GM12878 (cell line): ENCODE data around the gene ISLR. TPM values are rescaled to one million over a fixed set of nuclear protein-coding genes. Genes with fewer than 3 reads are reported as not detected.

Source experiments
- ASH2L ChIP-seq: fragments of 300-600, 200-600 bp; sonication (generic); IDR thresholded peaks from 2 replicates; pipeline ENCODE4 v1.6.1; 2017; ENCODE audit warnings: low read depth, mild to moderate bottlenecking, borderline replicate concordance
- ATF7 ChIP-seq: fragments of 450-650 bp; IDR thresholded peaks from 2 replicates; pipeline ENCODE4 v1.6.1; 2016; ENCODE audit warnings: low read depth, mild to moderate bottlenecking
- EP300 ChIP-seq, 2 experiments: fragments of 150-350 bp in 1 of 2; IDR thresholded peaks; 2 replicates each; pipeline ENCODE4 v1.6.1; 2011 to 2012; ENCODE audit warnings: low read depth in 2 of 2, low read length in 2 of 2, borderline replicate concordance in 1 of 2, improper control_type of control experiment in 1 of 2, inconsistent platforms in 1 of 2; ENCODE audit not compliant: control insufficient read depth in 1 of 2
- EZH2 ChIP-seq: IDR thresholded peaks from 2 replicates; pipeline ENCODE4 v1.6.1; 2012; ENCODE audit warnings: low read depth, mild to moderate bottlenecking, control low read depth, inconsistent platforms, low read length, borderline replicate concordance; ENCODE audit not compliant: control insufficient read depth
- JUNB ChIP-seq: IDR thresholded peaks from 2 replicates; pipeline ENCODE4 v1.6.1; 2016; ENCODE audit warnings: antibody characterized with exemption, mild to moderate bottlenecking
- MEF2A ChIP-seq: IDR thresholded peaks from 2 replicates; pipeline ENCODE4 v1.6.1; 2011; ENCODE audit warnings: low read depth, mild to moderate bottlenecking, low read length, moderate library complexity; ENCODE audit not compliant: insufficient read depth
- MEF2B ChIP-seq: fragments of 450-650 bp; IDR thresholded peaks from 2 replicates; pipeline ENCODE4 v1.6.1; 2018; ENCODE audit warnings: mild to moderate bottlenecking, moderate library complexity; ENCODE audit not compliant: partially characterized antibody, poor library complexity, severe bottlenecking
- PML ChIP-seq: IDR thresholded peaks from 2 replicates; pipeline ENCODE4 v1.6.1; 2012; ENCODE audit warnings: low read length, inconsistent platforms
- RUNX3 ChIP-seq: IDR thresholded peaks from 2 replicates; pipeline ENCODE4 v1.6.1; 2012; ENCODE audit warnings: low read length, inconsistent platforms
- TCF7 ChIP-seq: IDR thresholded peaks from 2 replicates; pipeline ENCODE4 v1.6.1; 2014; ENCODE audit warnings: antibody characterized with exemption, borderline replicate concordance
- polyA plus RNA-seq, 11 experiments: library from polyadenylated mRNA; depleted of rRNA in 4 of 11; unstranded in 6 of 11; stranded (reverse) in 5 of 11; fragments of >200 nt; fragmentation: Nextera tagmentation in 4 of 11; fragmentation: Illumina TruSeq in 1 of 11; extraction: Ambion mirVana in 4 of 11; extraction: Trizol in 1 of 11; gene quantifications; 1 replicate in 1 of 11; 2 replicates in 10 of 11; pipeline versions ENCODE4 v1.2.1 to v1.2.3, GENCODE V29; 2011 to 2016; ENCODE audit warnings: inconsistent platforms in 2 of 11, missing spikeins in 2 of 11, low read depth in 1 of 11
- total RNA-seq, 4 experiments: library from RNA; depleted of rRNA in 3 of 4; stranded (reverse); fragments of >200 nt in 3 of 4; fragmentation: Illumina TruSeq in 1 of 4; extraction: Trizol in 1 of 4; gene quantifications; 2 replicates each; pipeline versions ENCODE4 v1.2.1 to v1.2.3, GENCODE V29; 2013 to 2021
- TF ChIP-seq, protein P1 (sequence below): fragments of 450-650 bp; IDR thresholded peaks from 2 replicates; pipeline ENCODE4 v1.6.1; 2017; ENCODE audit warnings: mild to moderate bottlenecking, low read depth, inconsistent platforms; ENCODE audit not compliant: poor library complexity, severe bottlenecking
- TF ChIP-seq, protein P2 (sequence below): IDR thresholded peaks from 2 replicates; pipeline ENCODE4 v1.6.1; 2012; ENCODE audit warnings: low read length, inconsistent platforms
- TF ChIP-seq, protein P3 (sequence below): fragments of 450-650 bp; IDR thresholded peaks from 2 replicates; pipeline ENCODE4 v1.6.1; 2016; ENCODE audit warnings: mild to moderate bottlenecking

ISLR gene
- total and polyA plus RNA-seq, 10 of the 15 experiments (the other 5 are each of a cell fraction or from before 2014, with no cell fraction given) = 0.03 to 1.8 (median 0.54) TPM

DNA sequence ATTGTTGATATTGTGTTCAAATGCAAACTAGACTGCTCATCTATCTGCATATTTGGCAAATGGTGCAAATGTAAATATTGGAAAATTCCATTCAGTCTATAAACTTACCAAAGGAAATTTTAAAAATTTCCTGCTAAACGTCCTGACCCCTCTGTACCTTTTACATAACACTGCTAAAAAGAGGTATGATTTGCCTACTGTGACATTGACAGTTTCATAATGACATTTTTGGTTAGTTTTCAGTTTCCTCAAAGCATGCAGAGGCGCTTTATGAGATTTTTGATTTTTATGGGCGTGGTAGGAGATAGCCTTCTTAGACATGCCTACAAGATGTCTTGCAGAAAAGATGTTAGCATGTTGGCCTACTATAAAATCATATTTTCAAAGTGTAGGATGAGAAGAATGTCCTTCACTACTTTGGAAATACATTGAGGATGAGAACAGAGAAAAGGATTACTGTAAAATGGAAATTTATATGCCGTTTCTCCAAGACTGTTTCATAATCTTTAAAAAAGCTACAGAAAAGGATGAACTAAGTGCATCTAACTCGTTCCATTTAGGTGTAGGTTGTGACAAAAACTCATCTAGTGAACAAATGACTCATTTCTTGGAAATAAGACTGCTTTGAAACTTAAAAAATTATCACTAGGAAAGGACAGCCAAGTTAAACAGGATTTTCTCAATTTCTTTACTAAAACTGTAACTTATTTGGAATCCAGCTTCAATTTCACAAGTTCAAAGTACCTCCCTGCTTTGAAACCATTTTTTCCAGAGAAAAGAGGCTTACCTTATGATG, 14.5 kb upstream of the ISLR start (continued):
- TF ChIP-seq ATF7 (peak; percentile 26; the same call in 1 of the 2 replicates), RUNX3 (peak; percentile 85), EZH2 (no peak), EP300 (IDR thresholded peaks at IDR 0.05; ENCODE audit: borderline replicate concordance in 1 of 2, control insufficient read depth in 1 of 2, low read depth in 2 of 2, low read length in 2 of 2) (0 out of 4 replicates have a peak, but pooled peaks of 1 of the 2 experiments have one; percentile 20), ASH2L (no peak), JUNB (peak; percentile 84), MEF2B (peak; percentile 67), PML (peak; percentile 44), MEF2A (peak; percentile 71; the same call in 1 of the 2 replicates), TCF7 (0 out of 2 replicates have a peak, but pooled peaks have one; percentile 24)
- TF ChIP-seq, protein P1, sequence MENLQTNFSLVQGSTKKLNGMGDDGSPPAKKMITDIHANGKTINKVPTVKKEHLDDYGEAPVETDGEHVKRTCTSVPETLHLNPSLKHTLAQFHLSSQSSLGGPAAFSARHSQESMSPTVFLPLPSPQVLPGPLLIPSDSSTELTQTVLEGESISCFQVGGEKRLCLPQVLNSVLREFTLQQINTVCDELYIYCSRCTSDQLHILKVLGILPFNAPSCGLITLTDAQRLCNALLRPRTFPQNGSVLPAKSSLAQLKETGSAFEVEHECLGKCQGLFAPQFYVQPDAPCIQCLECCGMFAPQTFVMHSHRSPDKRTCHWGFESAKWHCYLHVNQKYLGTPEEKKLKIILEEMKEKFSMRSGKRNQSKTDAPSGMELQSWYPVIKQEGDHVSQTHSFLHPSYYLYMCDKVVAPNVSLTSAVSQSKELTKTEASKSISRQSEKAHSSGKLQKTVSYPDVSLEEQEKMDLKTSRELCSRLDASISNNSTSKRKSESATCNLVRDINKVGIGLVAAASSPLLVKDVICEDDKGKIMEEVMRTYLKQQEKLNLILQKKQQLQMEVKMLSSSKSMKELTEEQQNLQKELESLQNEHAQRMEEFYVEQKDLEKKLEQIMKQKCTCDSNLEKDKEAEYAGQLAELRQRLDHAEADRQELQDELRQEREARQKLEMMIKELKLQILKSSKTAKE = peak; percentile 35
- TF ChIP-seq, protein P2, sequence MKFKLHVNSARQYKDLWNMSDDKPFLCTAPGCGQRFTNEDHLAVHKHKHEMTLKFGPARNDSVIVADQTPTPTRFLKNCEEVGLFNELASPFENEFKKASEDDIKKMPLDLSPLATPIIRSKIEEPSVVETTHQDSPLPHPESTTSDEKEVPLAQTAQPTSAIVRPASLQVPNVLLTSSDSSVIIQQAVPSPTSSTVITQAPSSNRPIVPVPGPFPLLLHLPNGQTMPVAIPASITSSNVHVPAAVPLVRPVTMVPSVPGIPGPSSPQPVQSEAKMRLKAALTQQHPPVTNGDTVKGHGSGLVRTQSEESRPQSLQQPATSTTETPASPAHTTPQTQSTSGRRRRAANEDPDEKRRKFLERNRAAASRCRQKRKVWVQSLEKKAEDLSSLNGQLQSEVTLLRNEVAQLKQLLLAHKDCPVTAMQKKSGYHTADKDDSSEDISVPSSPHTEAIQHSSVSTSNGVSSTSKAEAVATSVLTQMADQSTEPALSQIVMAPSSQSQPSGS = peak; percentile 67
- TF ChIP-seq, protein P3, sequence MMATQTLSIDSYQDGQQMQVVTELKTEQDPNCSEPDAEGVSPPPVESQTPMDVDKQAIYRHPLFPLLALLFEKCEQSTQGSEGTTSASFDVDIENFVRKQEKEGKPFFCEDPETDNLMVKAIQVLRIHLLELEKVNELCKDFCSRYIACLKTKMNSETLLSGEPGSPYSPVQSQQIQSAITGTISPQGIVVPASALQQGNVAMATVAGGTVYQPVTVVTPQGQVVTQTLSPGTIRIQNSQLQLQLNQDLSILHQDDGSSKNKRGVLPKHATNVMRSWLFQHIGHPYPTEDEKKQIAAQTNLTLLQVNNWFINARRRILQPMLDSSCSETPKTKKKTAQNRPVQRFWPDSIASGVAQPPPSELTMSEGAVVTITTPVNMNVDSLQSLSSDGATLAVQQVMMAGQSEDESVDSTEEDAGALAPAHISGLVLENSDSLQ = peak; percentile 74
